Duodenal mucosa (tissue), 2 donors: Measurements from ENCODE around the gene SORT1.
"Not testable (repeated sequence)": the region's sequence is repeated elsewhere in the genome, so short reads cannot be mapped to it uniquely, and the experiment has no call there.

Source experiments
- H3K27ac ChIP-seq: one replicate; pipeline ENCODE4 v1.7.0; 2013; ENCODE audit warnings: low read depth, low read length
- H3K27me3 ChIP-seq, 2 donors: one replicate each; pipeline ENCODE4 v1.7.0; 2013; ENCODE audit warnings: low read length in 2 of 2, control low read depth in 1 of 2; ENCODE audit not compliant: insufficient read depth in 2 of 2, control insufficient read depth in 1 of 2
- H3K36me3 ChIP-seq, 2 donors: one replicate each; pipeline ENCODE4 v1.7.0; 2013; ENCODE audit warnings: low read length in 2 of 2, control low read depth in 1 of 2; ENCODE audit not compliant: insufficient read depth in 2 of 2, control insufficient read depth in 1 of 2
- H3K4me1 ChIP-seq, 2 donors: one replicate each; pipeline ENCODE4 v1.7.0; 2013; ENCODE audit warnings: low read length in 2 of 2, control low read depth in 1 of 2; ENCODE audit not compliant: insufficient read depth in 2 of 2, control insufficient read depth in 1 of 2
- H3K4me3 ChIP-seq, 2 donors: one replicate each; pipeline ENCODE4 v1.7.0; 2013; ENCODE audit warnings: low read length in 2 of 2, low read depth in 1 of 2
- H3K9ac ChIP-seq, 2 donors: one replicate each; pipeline ENCODE4 v1.7.0; 2013; ENCODE audit warnings: low read length in 2 of 2, low read depth in 1 of 2
- H3K9me3 ChIP-seq, 2 donors: one replicate each; pipeline ENCODE4 v1.7.0; 2013; ENCODE audit warnings: low read length in 2 of 2, control low read depth in 1 of 2; ENCODE audit not compliant: control insufficient read depth in 1 of 2

The SORT1 gene

GRCh38 chr1:109379907-109380306 is 17.8 kb downstream of the SORT1 start:
- Histone ChIP-seq H3K36me3 (no peaks in the 10 kb centered on the region), H3K4me3 (no peak overlapping the region), H3K4me1 (no peaks in the 10 kb centered on the region), H3K9ac (no peak overlapping the region), H3K27me3 (no peaks in the 10 kb centered on the region), H3K9me3 (no peaks in the 10 kb centered on the region), H3K27ac (no peak overlapping the region)

GRCh38 chr1:109379422-109379821 is 18.3 kb downstream of the SORT1 start:
- Histone ChIP-seq H3K27ac (no peak overlapping the region), H3K27me3 (no peaks in the 10 kb centered on the region), H3K9me3 (no peaks in the 10 kb centered on the region), H3K4me1 (no peaks in the 10 kb centered on the region), H3K36me3 (no peaks in the 10 kb centered on the region), H3K9ac (no peak overlapping the region), H3K4me3 (no peak overlapping the region)

GRCh38 chr1:109377698-109378097 is 20.0 kb downstream of the SORT1 start:
- no peak overlapping the region for H3K9ac ChIP-seq
- H3K9me3 ChIP-seq = no peaks in the 10 kb centered on the region
- H3K4me1 ChIP-seq = peaks cover 8 to 10% of the 10 kb centered on the region in 2 donors
- no peaks in the 10 kb centered on the region for H3K36me3 ChIP-seq
- no peak overlapping the region for H3K27ac ChIP-seq
- H3K27me3 ChIP-seq = no peaks in the 10 kb centered on the region
- no peak overlapping the region for H3K4me3 ChIP-seq

GRCh38 chr1:109373696-109374095 is 24.0 kb downstream of the SORT1 start:
- not testable (repeated sequence) for H3K36me3 ChIP-seq, H3K9me3 ChIP-seq, H3K9ac ChIP-seq, H3K4me3 ChIP-seq, H3K27ac ChIP-seq, H3K27me3 ChIP-seq
- peaks cover 18 to 22% of the 10 kb centered on the region in 2 donors for H3K4me1 ChIP-seq

GRCh38 chr1:109373126-109373525 is 24.6 kb downstream of the SORT1 start:
- no peak overlapping the region for H3K27ac ChIP-seq
- no peaks in the 10 kb centered on the region for H3K36me3 ChIP-seq
- H3K4me1 ChIP-seq = peaks cover 18 to 22% of the 10 kb centered on the region in 2 donors
- H3K27me3 ChIP-seq = no peaks in the 10 kb centered on the region
- H3K4me3 ChIP-seq = peak overlapping the region in 1 of 2 donors; percentile 34
- H3K9me3 ChIP-seq = no peaks in the 10 kb centered on the region
- no peak overlapping the region for H3K9ac ChIP-seq

GRCh38 chr1:109372281-109372680 is 25.4 kb downstream of the SORT1 start:
- Histone ChIP-seq H3K27me3 (no peaks in the 10 kb centered on the region), H3K27ac (no peak overlapping the region), H3K9me3 (no peaks in the 10 kb centered on the region), H3K4me1 (peaks cover 18 to 22% of the 10 kb centered on the region in 2 donors), H3K4me3 (no peak overlapping the region), H3K9ac (no peak overlapping the region), H3K36me3 (no peaks in the 10 kb centered on the region)

- Histone ChIP-seq H3K36me3 (no peaks in the 10 kb centered on the region), H3K27me3 (no peaks in the 10 kb centered on the region), H3K4me1 (peaks cover 18 to 22% of the 10 kb centered on the region in 2 donors), H3K9ac (peak overlapping the region in 1 of 2 donors; percentile 3), H3K27ac (peak overlapping the region; percentile 37), H3K4me3 (no peak overlapping the region), H3K9me3 (no peaks in the 10 kb centered on the region)
Observed at GRCh38 chr1:109371341-109371739, 26.4 kb downstream of the SORT1 start.

GRCh38 chr1:109370712-109371340 is 26.9 kb downstream of the SORT1 start:
- H3K27ac ChIP-seq = peak overlapping the region; percentile 37
- no peaks in the 10 kb centered on the region for H3K27me3 ChIP-seq
- no peak overlapping the region for H3K4me3 ChIP-seq
- peaks cover 22 to 23% of the 10 kb centered on the region in 2 donors for H3K4me1 ChIP-seq
- H3K9me3 ChIP-seq = no peaks in the 10 kb centered on the region
- H3K36me3 ChIP-seq = no peaks in the 10 kb centered on the region
- H3K9ac ChIP-seq = peak overlapping the region in 1 of 2 donors; percentile 3

- no peaks in the 10 kb centered on the region for H3K9me3 ChIP-seq
- H3K4me3 ChIP-seq = no peak overlapping the region
- H3K27me3 ChIP-seq = no peaks in the 10 kb centered on the region
- H3K4me1 ChIP-seq = peaks cover 29 to 38% of the 10 kb centered on the region in 2 donors
- no peak overlapping the region for H3K27ac ChIP-seq
- no peak overlapping the region for H3K9ac ChIP-seq
- peaks cover 0 to 3% of the 10 kb centered on the region in 2 donors for H3K36me3 ChIP-seq
Observed at GRCh38 chr1:109369167-109369746, 28.5 kb downstream of the SORT1 start.

- Histone ChIP-seq H3K27me3 (no peaks in the 10 kb centered on the region), H3K4me1 (peaks cover 25 to 37% of the 10 kb centered on the region in 2 donors), H3K9ac (no peak overlapping the region), H3K4me3 (no peak overlapping the region), H3K9me3 (no peaks in the 10 kb centered on the region), H3K27ac (no peak overlapping the region), H3K36me3 (peaks cover 0 to 3% of the 10 kb centered on the region in 2 donors)
Observed at GRCh38 chr1:109368464-109368863, 29.3 kb downstream of the SORT1 start.
